Stomach (tissue), 4 donors: ENCODE results near the gene KLK15.

Source experiments
- EP300 ChIP-seq: sonication (generic); formaldehyde crosslinking; IDR thresholded peaks from one replicate; pipeline ENCODE4 v1.6.1; 2017; ENCODE audit warnings: antibody characterized with exemption
- TF ChIP-seq, protein P1 (sequence below), 7 experiments: fragments of 450-650 bp in 4 of 7; fragments of 200-600 bp in 3 of 7; sonication (generic) in 3 of 7; IDR thresholded peaks; one replicate each; pipeline ENCODE4 v1.5.1; 2016 to 2019; ENCODE audit warnings: antibody characterized with exemption in 7 of 7, control low read depth in 2 of 7, mild to moderate bottlenecking in 1 of 7

- TF ChIP-seq, protein P1, sequence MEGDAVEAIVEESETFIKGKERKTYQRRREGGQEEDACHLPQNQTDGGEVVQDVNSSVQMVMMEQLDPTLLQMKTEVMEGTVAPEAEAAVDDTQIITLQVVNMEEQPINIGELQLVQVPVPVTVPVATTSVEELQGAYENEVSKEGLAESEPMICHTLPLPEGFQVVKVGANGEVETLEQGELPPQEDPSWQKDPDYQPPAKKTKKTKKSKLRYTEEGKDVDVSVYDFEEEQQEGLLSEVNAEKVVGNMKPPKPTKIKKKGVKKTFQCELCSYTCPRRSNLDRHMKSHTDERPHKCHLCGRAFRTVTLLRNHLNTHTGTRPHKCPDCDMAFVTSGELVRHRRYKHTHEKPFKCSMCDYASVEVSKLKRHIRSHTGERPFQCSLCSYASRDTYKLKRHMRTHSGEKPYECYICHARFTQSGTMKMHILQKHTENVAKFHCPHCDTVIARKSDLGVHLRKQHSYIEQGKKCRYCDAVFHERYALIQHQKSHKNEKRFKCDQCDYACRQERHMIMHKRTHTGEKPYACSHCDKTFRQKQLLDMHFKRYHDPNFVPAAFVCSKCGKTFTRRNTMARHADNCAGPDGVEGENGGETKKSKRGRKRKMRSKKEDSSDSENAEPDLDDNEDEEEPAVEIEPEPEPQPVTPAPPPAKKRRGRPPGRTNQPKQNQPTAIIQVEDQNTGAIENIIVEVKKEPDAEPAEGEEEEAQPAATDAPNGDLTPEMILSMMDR (IDR thresholded peaks at IDR 0.05) = no peak
- no peak for TF ChIP-seq EP300
Observed at GRCh38 chr19:50827476-50827875, 5.9 kb downstream of the KLK15 start.
